Activated T-cell treated with anti-CD3 and anti-CD28 coated beads, Interleukin-2, amount 50 U/mL, for 1 hour (primary cell): ENCODE measurements around the gene NOS1.

Source experiments
- DNase-seq: peaks from one replicate; pipeline ENCODE4 v3.0.0-alpha.2; 2020

The NOS1 gene

GRCh38 chr12:117329756-117330155, 31.7 kb downstream of the NOS1 start:
- no peak for DNase-seq

- no peak for DNase-seq
Measured at GRCh38 chr12:117328556-117329100, 32.8 kb downstream of the NOS1 start.

GRCh38 chr12:117322428-117322827, 39.0 kb downstream of the NOS1 start:
- no peak for DNase-seq

- DNase-seq: no peak
Measured at GRCh38 chr12:117321572-117321971, 39.9 kb downstream of the NOS1 start.

GRCh38 chr12:117318591-117318990, 42.8 kb downstream of the NOS1 start:
- DNase-seq: no peak

- DNase-seq: no peak
Measured at GRCh38 chr12:117316336-117316735, 45.1 kb downstream of the NOS1 start.

GRCh38 chr12:117313926-117314325, 47.5 kb downstream of the NOS1 start:
- no peak for DNase-seq

- no peak for DNase-seq
Measured at GRCh38 chr12:117312770-117313169, 48.7 kb downstream of the NOS1 start.

- DNase-seq: no peak
Measured at GRCh38 chr12:117309276-117309925, 52.0 kb downstream of the NOS1 start.

- no peak for DNase-seq
Measured at GRCh38 chr12:117300174-117300573, 61.3 kb downstream of the NOS1 start.

GRCh38 chr12:117298648-117299225, 62.7 kb downstream of the NOS1 start:
- no peak for DNase-seq

GRCh38 chr12:117298191-117298590, 63.2 kb downstream of the NOS1 start:
- DNase-seq: no peak

GRCh38 chr12:117294189-117294603, 67.2 kb downstream of the NOS1 start:
- no peak for DNase-seq

GRCh38 chr12:117293510-117293909, 67.9 kb downstream of the NOS1 start:
- DNase-seq: no peak

- DNase-seq: no peak
Measured at GRCh38 chr12:117292688-117293087, 68.7 kb downstream of the NOS1 start.

GRCh38 chr12:117284140-117284539, 77.3 kb downstream of the NOS1 start:
- no peak for DNase-seq

GRCh38 chr12:117282490-117282889, 78.9 kb downstream of the NOS1 start:
- DNase-seq: no peak

GRCh38 chr12:117280019-117280680, 81.3 kb downstream of the NOS1 start:
- no peak for DNase-seq

GRCh38 chr12:117279606-117280005, 81.8 kb downstream of the NOS1 start:
- no peak for DNase-seq

GRCh38 chr12:117277875-117278274, 83.6 kb downstream of the NOS1 start:
- no peak for DNase-seq

- no peak for DNase-seq
Measured at GRCh38 chr12:117273091-117273490, 88.3 kb downstream of the NOS1 start.

- DNase-seq: no peak
Measured at GRCh38 chr12:117272690-117273089, 88.7 kb downstream of the NOS1 start.

GRCh38 chr12:117262749-117263148, 98.7 kb downstream of the NOS1 start:
- no peak for DNase-seq

- DNase-seq: no peak
Measured at GRCh38 chr12:117261247-117261646, 100.2 kb downstream of the NOS1 start.
